CD1c-positive myeloid dendritic cell (primary cell): ENCODE measurements around the gene TGFB1.

ENCODE experiments used
- DNase-seq: peaks from one replicate; pipeline ENCODE4 v3.0.0-alpha.2; 2016; ENCODE audit errors: extremely low spot score

TGFB1 gene

GRCh38 chr19:41341669-41342490 is 11.8 kb downstream of the TGFB1 start:
- peak; percentile 32 for DNase-seq

- no peak for DNase-seq
These were observed 13.8 kb downstream of the TGFB1 start for GRCh38 chr19:41339936-41340335.

- DNase-seq, result no peak
These were observed 18.3 kb downstream of the TGFB1 start for GRCh38 chr19:41335467-41335866.

GRCh38 chr19:41334793-41335192 is 18.9 kb downstream of the TGFB1 start:
- DNase-seq, result peak; percentile 85

- no peak for DNase-seq
These were observed 21.3 kb downstream of the TGFB1 start for GRCh38 chr19:41332468-41332867.

GRCh38 chr19:41332000-41332399 is 21.7 kb downstream of the TGFB1 start:
- no peak for DNase-seq

GRCh38 chr19:41330946-41331678 is 22.6 kb downstream of the TGFB1 start:
- no peak for DNase-seq

GRCh38 chr19:41330481-41330880 is 23.2 kb downstream of the TGFB1 start:
- DNase-seq, result no peak

GRCh38 chr19:41328842-41329225 is 24.9 kb downstream of the TGFB1 start:
- peak; percentile 91 for DNase-seq

GRCh38 chr19:41328157-41328841 is 25.4 kb downstream of the TGFB1 start:
- DNase-seq, result no peak

- peak; percentile 96 for DNase-seq
These were observed 26.1 kb downstream of the TGFB1 start for GRCh38 chr19:41327576-41328156.

- DNase-seq, result no peak
These were observed 26.6 kb downstream of the TGFB1 start for GRCh38 chr19:41327076-41327575.

- peak; percentile 40 for DNase-seq
These were observed 27.6 kb downstream of the TGFB1 start for GRCh38 chr19:41325947-41326706.

- no peak for DNase-seq
These were observed 28.1 kb downstream of the TGFB1 start for GRCh38 chr19:41325640-41325946.

GRCh38 chr19:41324921-41325639 is 28.6 kb downstream of the TGFB1 start:
- peak; percentile 19 for DNase-seq

- peak; percentile 73 for DNase-seq
These were observed 29.5 kb downstream of the TGFB1 start for GRCh38 chr19:41324231-41324702.

GRCh38 chr19:41323430-41324125 is 30.1 kb downstream of the TGFB1 start:
- DNase-seq, result peak; percentile 50

GRCh38 chr19:41323023-41323422 is 30.7 kb downstream of the TGFB1 start:
- DNase-seq, result no peak

GRCh38 chr19:41322451-41322850 is 31.3 kb downstream of the TGFB1 start:
- DNase-seq, result no peak
